GM23248 (cell line): ENCODE measurements around the gene PLPP7. TPM values are rescaled to one million over a fixed set of nuclear protein-coding genes. Genes with fewer than 3 reads are reported as not detected.

Experiments
- DNase-seq: peaks from one replicate; pipeline ENCODE4 v3.0.0-alpha.2; 2015
- H2AFZ ChIP-seq: fragments of 200-600 bp; sonication (generic); 2 replicates; pipeline ENCODE4 v1.6.1; 2016; ENCODE audit warnings: antibody characterized with exemption
- H3F3A ChIP-seq: fragments of 200-600 bp; sonication (generic); 2 replicates; pipeline ENCODE4 v1.6.1; 2016; ENCODE audit warnings: mild to moderate bottlenecking, antibody characterized with exemption, mixed run types; ENCODE audit not compliant: insufficient read depth
- H3K27ac ChIP-seq: fragments of 200-600 bp; sonication (generic); 2 replicates; pipeline ENCODE4 v1.5.1; 2016; ENCODE audit warnings: mild to moderate bottlenecking
- H3K27me3 ChIP-seq: fragments of 200-600 bp; sonication (generic); replicated peaks from 2 replicates; pipeline ENCODE4 v1.6.1; 2016; ENCODE audit warnings: mild to moderate bottlenecking; ENCODE audit not compliant: insufficient read depth
- H3K36me3 ChIP-seq: fragments of 200-600 bp; sonication (generic); 2 replicates; pipeline ENCODE4 v1.6.1; 2016; ENCODE audit warnings: low read depth, mild to moderate bottlenecking
- H3K4me1 ChIP-seq: fragments of 200-600 bp; sonication (generic); 2 replicates; pipeline ENCODE4 v1.6.1; 2016; ENCODE audit warnings: mild to moderate bottlenecking; ENCODE audit not compliant: insufficient read depth
- H3K4me2 ChIP-seq: fragments of 200-600 bp; sonication (generic); one replicate; pipeline ENCODE4 v1.6.1; 2016; ENCODE audit warnings: mild to moderate bottlenecking; ENCODE audit not compliant: unreplicated experiment
- H3K4me3 ChIP-seq: fragments of 200-600 bp; sonication (generic); 2 replicates; pipeline ENCODE4 v1.5.1; 2016; ENCODE audit warnings: mild to moderate bottlenecking
- H3K79me2 ChIP-seq: fragments of 200-600 bp; sonication (generic); 2 replicates; pipeline ENCODE4 v1.6.1; 2016; ENCODE audit warnings: mild to moderate bottlenecking; ENCODE audit not compliant: insufficient read depth
- H3K9ac ChIP-seq: fragments of 200-600 bp; sonication (generic); 2 replicates; pipeline ENCODE4 v1.6.1; 2016; ENCODE audit warnings: mild to moderate bottlenecking
- H3K9me2 ChIP-seq: fragments of 200-600 bp; sonication (generic); 2 replicates; pipeline ENCODE4 v1.6.1; 2016; ENCODE audit warnings: mixed run types, mild to moderate bottlenecking, moderate library complexity; ENCODE audit not compliant: insufficient read depth
- H3K9me3 ChIP-seq: fragments of 200-600 bp; sonication (generic); one replicate; pipeline ENCODE4 v1.6.1; 2017; ENCODE audit warnings: low read depth
- H4K20me1 ChIP-seq: fragments of 200-600 bp; sonication (generic); 2 replicates; pipeline ENCODE4 v1.6.0; 2016; ENCODE audit not compliant: insufficient read depth
- EZH2 ChIP-seq: fragments of 200-600 bp; sonication (generic); IDR thresholded peaks from 2 replicates; pipeline ENCODE4 v1.6.1; 2018; ENCODE audit warnings: antibody characterized with exemption, mild to moderate bottlenecking; ENCODE audit not compliant: insufficient read depth, poor library complexity, severe bottlenecking
- EZH2phosphoT487 ChIP-seq: fragments of 200-600 bp; sonication (generic); IDR thresholded peaks from 2 replicates; pipeline ENCODE4 v1.6.1; 2018; ENCODE audit warnings: antibody characterized with exemption, moderate library complexity, mild to moderate bottlenecking, low read depth; ENCODE audit not compliant: insufficient read depth
- WGBS, 2 experiments: methylation state at CpG; one replicate each; pipeline ENCODE4 v1.1.6; 2015 to 2017; ENCODE audit warnings: low lambda C conversion rate in 2 of 2, low coverage in 1 of 2; ENCODE audit errors: missing lambda C conversion rate in 2 of 2; 5-methylcytosine and 5-hydroxymethylcytosine counted together
- in situ Hi-C: fragments of 300-500 bp; cut with MboI; formaldehyde crosslinking; loops from 2 replicates; pipeline ENCODE4 v1.15.0; 2020
- polyA plus RNA-seq: library from polyadenylated mRNA; unstranded; fragments of >200 nt; fragmentation: Nextera tagmentation; extraction: Ambion mirVana; gene quantifications from 2 replicates; pipeline ENCODE4 v1.2.1, GENCODE V29; 2016
- total RNA-seq: library from RNA; depleted of rRNA; stranded (reverse); fragments of >200 nt; shearing (Covaris generic); gene quantifications from 2 replicates; pipeline ENCODE4 v1.2.3, GENCODE V29; 2014

Gene PLPP7
- total and polyA plus RNA-seq, 2 experiments from 2014 or later = 0.32 to 0.65 TPM

GRCh38 chr9:131252120-131252519 lies 37.4 kb upstream of the PLPP7 start:
- Histone ChIP-seq H3K9me3 (no peaks in the 10 kb centered on the region), H3K4me1 (peaks cover 10% of the 10 kb centered on the region), H3K9ac (no peak overlapping the region), H3K9me2 (no peaks in the 10 kb centered on the region), H3K36me3 (no peaks in the 10 kb centered on the region), H3K79me2 (no peaks in the 10 kb centered on the region), H3F3A (peaks cover 6% of the 10 kb centered on the region; the same call in 1 of the 2 replicates), H2AFZ (no peak overlapping the region), H4K20me1 (no peaks in the 10 kb centered on the region), H3K27ac (no peak overlapping the region), H3K4me3 (no peak overlapping the region), H3K27me3 (no peaks in the 10 kb centered on the region; the same call in 1 of the 2 replicates), H3K4me2 (no peak overlapping the region)
- 94 to 96% methylated on average over 23 of the region's 23 CpGs for WGBS, 2 experiments
- DNase-seq = no peak
- in situ Hi-C loops = no loop called here
- TF ChIP-seq EZH2 = no peak
- TF ChIP-seq EZH2phosphoT487 = no peak

GRCh38 chr9:131253891-131254491 lies 35.5 kb upstream of the PLPP7 start:
- Histone ChIP-seq H3K9ac (no peak overlapping the region), H3K27me3 (no peaks in the 10 kb centered on the region), H3K4me3 (no peak overlapping the region), H3F3A (peaks cover 6% of the 10 kb centered on the region; the same call in 1 of the 2 replicates), H3K4me2 (no peak overlapping the region), H3K27ac (no peak overlapping the region), H3K36me3 (no peaks in the 10 kb centered on the region), H2AFZ (peak overlapping the region; percentile 57), H3K4me1 (peaks cover 10% of the 10 kb centered on the region), H3K9me3 (no peaks in the 10 kb centered on the region), H3K79me2 (no peaks in the 10 kb centered on the region), H4K20me1 (no peaks in the 10 kb centered on the region), H3K9me2 (no peaks in the 10 kb centered on the region)
- in situ Hi-C loops = no loop called here
- no peak for TF ChIP-seq EZH2
- no peak for TF ChIP-seq EZH2phosphoT487
- WGBS, 2 experiments = 37 to 42% methylated on average over 14 of the region's 14 CpGs
- DNase-seq = peak; percentile 64

GRCh38 chr9:131254626-131255025 lies 34.9 kb upstream of the PLPP7 start:
- H3K27me3 ChIP-seq = no peaks in the 10 kb centered on the region
- 96 to 98% methylated on average over 13 to 14 of the region's 14 CpGs for WGBS, 2 experiments
- H2AFZ ChIP-seq = no peak overlapping the region
- DNase-seq = no peak
- H3K27ac ChIP-seq = no peak overlapping the region
- no peaks in the 10 kb centered on the region for H4K20me1 ChIP-seq
- H3K9me3 ChIP-seq = no peaks in the 10 kb centered on the region
- no peak overlapping the region for H3K4me2 ChIP-seq
- H3K9me2 ChIP-seq = no peaks in the 10 kb centered on the region
- TF ChIP-seq EZH2phosphoT487 (no peak), EZH2 (no peak)
- in situ Hi-C loops = no loop called here
- no peaks in the 10 kb centered on the region for H3K36me3 ChIP-seq
- H3K9ac ChIP-seq = no peak overlapping the region
- peaks cover 10% of the 10 kb centered on the region for H3K4me1 ChIP-seq
- H3F3A ChIP-seq = peaks cover 6% of the 10 kb centered on the region; the same call in 1 of the 2 replicates
- no peaks in the 10 kb centered on the region for H3K79me2 ChIP-seq
- no peak overlapping the region for H3K4me3 ChIP-seq

- H3K27ac ChIP-seq = peak overlapping the region; percentile 88
- no peaks in the 10 kb centered on the region for H3K27me3 ChIP-seq
- H3K4me3 ChIP-seq = no peak overlapping the region
- H3K36me3 ChIP-seq = no peaks in the 10 kb centered on the region
- peak overlapping the region; percentile 99 for H2AFZ ChIP-seq
- DNase-seq = no peak
- TF ChIP-seq EZH2 (no peak), EZH2phosphoT487 (no peak)
- whole genome bisulfite sequencing, 2 experiments = 61 to 70% methylated on average over 8 of the region's 8 CpGs
- peak overlapping the region; percentile 79 for H3K4me2 ChIP-seq
- no peaks in the 10 kb centered on the region for H3K9me2 ChIP-seq
- H3F3A ChIP-seq = peaks cover 6% of the 10 kb centered on the region; the same call in 1 of the 2 replicates
- H3K4me1 ChIP-seq = peaks cover 10% of the 10 kb centered on the region
- H3K79me2 ChIP-seq = no peaks in the 10 kb centered on the region
- peak overlapping the region; percentile 81 for H3K9ac ChIP-seq
- in situ Hi-C loops = no loop called here
- H4K20me1 ChIP-seq = no peaks in the 10 kb centered on the region
- no peaks in the 10 kb centered on the region for H3K9me3 ChIP-seq
Measured at GRCh38 chr9:131255676-131256197, 33.8 kb upstream of the PLPP7 start.
